Measurements from ENCODE around the gene CHTF8. TPM values are rescaled to one million over a fixed set of nuclear protein-coding genes. Genes with fewer than 3 reads are reported as not detected.

Gene CHTF8
- polyA plus RNA-seq, 1 donor (not counting 4 experiments of a cell fraction or from before 2014, with no cell fraction given) = 96.0 TPM

DNA sequence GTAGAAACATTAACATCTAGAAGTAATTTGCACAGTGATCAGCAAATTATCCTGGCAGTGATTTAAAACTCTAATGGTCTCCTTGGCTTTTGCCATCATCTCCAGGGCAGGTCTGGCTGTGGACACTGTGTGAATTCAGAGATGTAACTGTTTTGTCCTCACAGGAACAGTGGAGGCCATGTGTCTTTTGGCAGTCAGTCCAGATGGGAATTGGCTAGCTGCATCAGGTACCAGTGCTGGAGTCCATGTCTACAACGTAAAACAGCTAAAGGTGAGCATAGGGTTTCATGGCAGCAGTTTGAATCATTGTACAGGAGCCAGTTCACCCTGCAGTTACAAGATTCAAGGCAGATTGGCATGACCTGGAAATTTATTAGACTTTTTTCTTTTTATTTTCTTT, 27.8 kb upstream of the CHTF8 start:
- no peaks in the 10 kb centered on the region for H4K20me1 ChIP-seq (ENCODE audit: control insufficient read depth, extremely low read depth, insufficient read depth, low read length)
- H3K9ac ChIP-seq (ENCODE audit: control insufficient read depth, extremely low read depth, insufficient read depth, low read length) = no peak overlapping the region
- DNase-seq (ENCODE audit: low read depth, low spot score) (no peak), FAIRE-seq (no peak)
- no peak overlapping the region for H2AFZ ChIP-seq (ENCODE audit: control insufficient read depth, low read length)
- H3K9me3 ChIP-seq (ENCODE audit: control insufficient read depth, low read depth, low read length) = no peaks in the 10 kb centered on the region
- TF ChIP-seq, protein P1, sequence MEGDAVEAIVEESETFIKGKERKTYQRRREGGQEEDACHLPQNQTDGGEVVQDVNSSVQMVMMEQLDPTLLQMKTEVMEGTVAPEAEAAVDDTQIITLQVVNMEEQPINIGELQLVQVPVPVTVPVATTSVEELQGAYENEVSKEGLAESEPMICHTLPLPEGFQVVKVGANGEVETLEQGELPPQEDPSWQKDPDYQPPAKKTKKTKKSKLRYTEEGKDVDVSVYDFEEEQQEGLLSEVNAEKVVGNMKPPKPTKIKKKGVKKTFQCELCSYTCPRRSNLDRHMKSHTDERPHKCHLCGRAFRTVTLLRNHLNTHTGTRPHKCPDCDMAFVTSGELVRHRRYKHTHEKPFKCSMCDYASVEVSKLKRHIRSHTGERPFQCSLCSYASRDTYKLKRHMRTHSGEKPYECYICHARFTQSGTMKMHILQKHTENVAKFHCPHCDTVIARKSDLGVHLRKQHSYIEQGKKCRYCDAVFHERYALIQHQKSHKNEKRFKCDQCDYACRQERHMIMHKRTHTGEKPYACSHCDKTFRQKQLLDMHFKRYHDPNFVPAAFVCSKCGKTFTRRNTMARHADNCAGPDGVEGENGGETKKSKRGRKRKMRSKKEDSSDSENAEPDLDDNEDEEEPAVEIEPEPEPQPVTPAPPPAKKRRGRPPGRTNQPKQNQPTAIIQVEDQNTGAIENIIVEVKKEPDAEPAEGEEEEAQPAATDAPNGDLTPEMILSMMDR (optimal IDR thresholded peaks at IDR 0.05 in 1 of 3, IDR thresholded peaks at IDR 0.05 in 1 of 3, conservative IDR thresholded peaks at IDR 0.05 in 1 of 3; ENCODE audit: extremely low read depth in 1 of 3, insufficient read depth in 2 of 3, low read length in 3 of 3) = no peak
- TF ChIP-seq EZH2 (IDR thresholded peaks at IDR 0.05; ENCODE audit: low read length) = no peak
- no peak overlapping the region for H3K4me2 ChIP-seq (ENCODE audit: control insufficient read depth, extremely low read depth, insufficient read depth, low read depth, low read length)
- H3K36me3 ChIP-seq (ENCODE audit: control insufficient read depth in 2 of 2, extremely low read depth in 1 of 2, insufficient read depth in 2 of 2, low read length in 2 of 2) = peaks cover 32 to 40% of the 10 kb centered on the region in 2 experiments
- no peaks in the 10 kb centered on the region for H3K9me1 ChIP-seq (ENCODE audit: control insufficient read depth, extremely low read depth, insufficient read depth, low read length)
- no peaks in the 10 kb centered on the region for H3K27me3 ChIP-seq (ENCODE audit: control insufficient read depth, extremely low read depth, insufficient read depth, low read length)
- H3K27ac ChIP-seq (ENCODE audit: control insufficient read depth, insufficient read depth, low read length) = no peak overlapping the region
- dilution Hi-C loops (cut with MboI; ENCODE audit: extremely low pct_ligation_motif_present, low sequenced_read_pairs) = no loop called here
- no peaks in the 10 kb centered on the region for H3K4me1 ChIP-seq (ENCODE audit: control insufficient read depth, extremely low read depth, insufficient read depth, low read length)
- peaks cover 2% of the 10 kb centered on the region for H3K79me2 ChIP-seq (ENCODE audit: control insufficient read depth, insufficient read depth, low read length)
- H3K4me3 ChIP-seq (ENCODE audit: control insufficient read depth in 2 of 3, extremely low read depth in 1 of 3, insufficient read depth in 2 of 3, low read depth in 1 of 3, low read length in 3 of 3) = no peak overlapping the region

DNA sequence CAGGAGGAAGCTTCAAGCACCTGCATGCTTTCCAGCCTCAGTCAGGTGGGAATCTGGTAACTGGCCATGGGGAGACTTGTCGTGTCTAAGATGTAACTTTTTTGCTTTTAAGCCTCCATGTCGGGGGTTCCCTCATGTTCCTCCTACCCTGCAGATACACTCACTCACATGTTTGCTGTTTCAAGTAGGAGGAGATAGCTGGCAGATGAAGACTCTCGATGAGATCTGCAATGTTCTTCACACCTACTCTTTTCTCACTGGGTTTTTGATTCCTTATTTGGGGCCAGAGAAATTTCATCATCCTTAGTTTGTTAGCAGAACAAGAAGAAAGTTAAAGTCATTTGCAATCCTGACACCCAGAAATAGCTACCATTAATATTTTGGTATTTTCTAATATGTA, 24.8 kb upstream of the CHTF8 start:
- FAIRE-seq (no peak), DNase-seq (ENCODE audit: low read depth, low spot score) (no peak)
- H4K20me1 ChIP-seq (ENCODE audit: control insufficient read depth, extremely low read depth, insufficient read depth, low read length) = no peaks in the 10 kb centered on the region
- no peak overlapping the region for H3K27ac ChIP-seq (ENCODE audit: control insufficient read depth, insufficient read depth, low read length)
- no peak overlapping the region for H3K9ac ChIP-seq (ENCODE audit: control insufficient read depth, extremely low read depth, insufficient read depth, low read length)
- H3K27me3 ChIP-seq (ENCODE audit: control insufficient read depth, extremely low read depth, insufficient read depth, low read length) = no peaks in the 10 kb centered on the region
- H3K36me3 ChIP-seq (ENCODE audit: control insufficient read depth in 2 of 2, extremely low read depth in 1 of 2, insufficient read depth in 2 of 2, low read length in 2 of 2) = peaks cover 32 to 54% of the 10 kb centered on the region in 2 experiments
- peaks cover 2% of the 10 kb centered on the region for H3K79me2 ChIP-seq (ENCODE audit: control insufficient read depth, insufficient read depth, low read length)
- H3K9me3 ChIP-seq (ENCODE audit: control insufficient read depth, low read depth, low read length) = no peaks in the 10 kb centered on the region
- H3K9me1 ChIP-seq (ENCODE audit: control insufficient read depth, extremely low read depth, insufficient read depth, low read length) = no peaks in the 10 kb centered on the region
- no peak overlapping the region for H2AFZ ChIP-seq (ENCODE audit: control insufficient read depth, low read length)
- H3K4me3 ChIP-seq (ENCODE audit: control insufficient read depth in 2 of 3, extremely low read depth in 1 of 3, insufficient read depth in 2 of 3, low read depth in 1 of 3, low read length in 3 of 3) = no peak overlapping the region
- no peaks in the 10 kb centered on the region for H3K4me1 ChIP-seq (ENCODE audit: control insufficient read depth, extremely low read depth, insufficient read depth, low read length)
- no peak for TF ChIP-seq EZH2 (IDR thresholded peaks at IDR 0.05; ENCODE audit: low read length)
- TF ChIP-seq, protein P1 (optimal IDR thresholded peaks at IDR 0.05 in 1 of 3, IDR thresholded peaks at IDR 0.05 in 1 of 3, conservative IDR thresholded peaks at IDR 0.05 in 1 of 3; ENCODE audit: extremely low read depth in 1 of 3, insufficient read depth in 2 of 3, low read length in 3 of 3) = no peak
- no peak overlapping the region for H3K4me2 ChIP-seq (ENCODE audit: control insufficient read depth, extremely low read depth, insufficient read depth, low read depth, low read length)
- dilution Hi-C loops (cut with MboI; ENCODE audit: extremely low pct_ligation_motif_present, low sequenced_read_pairs) = no loop called here

Data from keratinocyte (primary cell).